Measurements from ENCODE around the gene SHF. TPM values are rescaled to one million over a fixed set of nuclear protein-coding genes. Genes with fewer than 3 reads are reported as not detected.

The SHF gene
- total RNA-seq, 1 experiment from 2014 or later, result 21.7 TPM

DNA sequence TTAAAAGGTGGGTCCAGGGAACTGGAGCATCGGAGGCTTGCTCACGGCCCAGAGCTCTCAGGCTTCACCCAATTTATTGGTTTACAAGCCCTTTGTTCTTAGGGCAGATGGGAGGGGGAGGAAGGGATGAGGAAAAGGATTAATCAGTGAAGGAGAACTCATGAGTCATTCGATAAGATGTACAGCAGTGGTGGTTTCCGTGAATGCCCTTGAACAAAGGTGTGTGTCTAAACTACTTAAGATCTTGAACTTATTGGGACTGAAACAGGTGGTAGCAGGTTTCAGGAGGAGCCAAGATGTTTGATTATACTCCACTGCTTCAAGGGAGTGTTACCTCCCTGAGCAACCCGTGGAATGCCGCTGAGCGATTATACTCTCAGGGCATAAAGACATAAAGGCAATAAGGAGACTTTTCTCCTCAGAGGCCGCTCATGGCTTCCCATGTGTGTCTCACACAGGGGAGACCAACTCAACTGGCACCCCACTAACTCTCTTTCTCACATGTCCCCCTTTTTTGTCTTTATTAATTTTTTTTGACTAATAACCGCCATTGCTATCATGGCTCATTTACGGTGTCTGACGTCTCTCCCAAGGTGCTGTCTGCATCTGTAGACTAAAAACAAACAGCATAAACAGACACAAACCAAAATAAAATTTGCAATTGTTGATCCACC, 46.9 kb upstream of the SHF start:
- Histone ChIP-seq H3K4ac (ENCODE audit: low read depth, low read length) (no peak overlapping the region), H3K79me1 (ENCODE audit: insufficient read depth, low read depth, low read length, poor library complexity, severe bottlenecking) (no peaks in the 10 kb centered on the region), H3K56ac (ENCODE audit: insufficient read length, low read depth, low read length) (no peak overlapping the region), H3T11ph (ENCODE audit: low read length) (no peak overlapping the region), H2AK5ac (ENCODE audit: insufficient read length, low read length) (no peak overlapping the region), H4K8ac (replicated peaks; ENCODE audit: insufficient read length, low read depth, low read length) (no peak overlapping the region), H3K14ac (ENCODE audit: insufficient read depth, low read length) (no peak overlapping the region), H3K4me1 (ENCODE audit: insufficient read depth, low read length) (no peaks in the 10 kb centered on the region), H2BK120ac (ENCODE audit: low read depth, low read length, poor library complexity, severe bottlenecking) (no peak overlapping the region), H3K9me3 (ENCODE audit: control insufficient read depth, low read depth, low read length) (peaks cover 6% of the 10 kb centered on the region), H2BK15ac (ENCODE audit: low read depth, low read length) (no peak overlapping the region), H3K9ac (ENCODE audit: extremely low read depth, insufficient read length, low read length) (no peak overlapping the region), H2AFZ (ENCODE audit: low read length) (no peak overlapping the region), H3K23ac (ENCODE audit: insufficient read length, low read depth, low read length) (no peak overlapping the region), H3K4me2 (ENCODE audit: insufficient read depth, insufficient read length, low read length) (no peak overlapping the region), H3K23me2 (ENCODE audit: insufficient read length, low read depth, low read length, poor library complexity, severe bottlenecking) (no peaks in the 10 kb centered on the region), H3K27ac (ENCODE audit: insufficient read length, low read depth, low read length) (no peak overlapping the region), H2BK5ac (ENCODE audit: insufficient read length, low read length) (no peak overlapping the region), H3K27me3 (ENCODE audit: insufficient read depth, low read length) (no peaks in the 10 kb centered on the region), H4K5ac (ENCODE audit: insufficient read length, low read depth, low read length) (no peak overlapping the region), H2BK12ac (ENCODE audit: insufficient read length, low read depth, low read length) (no peak overlapping the region), H3K18ac (ENCODE audit: insufficient read length, low read depth, low read length) (no peak overlapping the region), H2BK20ac (ENCODE audit: low read depth, low read length, poor library complexity, severe bottlenecking) (no peak overlapping the region), H4K91ac (ENCODE audit: insufficient read length, low read depth, low read length) (no peak overlapping the region), H4K20me1 (ENCODE audit: control insufficient read depth, insufficient read depth, insufficient read length) (no peaks in the 10 kb centered on the region), H3K79me2 (ENCODE audit: insufficient read depth, low read length) (no peaks in the 10 kb centered on the region)
- peaks cover 54 to 57% of the 10 kb centered on the region in 2 experiments for H3K9me3 Mint-ChIP-seq
- no peak overlapping the region for H3K4me3 Mint-ChIP-seq
- H3K27me3 Mint-ChIP-seq (ENCODE audit: low read depth), result peaks cover 7% of the 10 kb centered on the region
- TF ChIP-seq, protein P1, sequence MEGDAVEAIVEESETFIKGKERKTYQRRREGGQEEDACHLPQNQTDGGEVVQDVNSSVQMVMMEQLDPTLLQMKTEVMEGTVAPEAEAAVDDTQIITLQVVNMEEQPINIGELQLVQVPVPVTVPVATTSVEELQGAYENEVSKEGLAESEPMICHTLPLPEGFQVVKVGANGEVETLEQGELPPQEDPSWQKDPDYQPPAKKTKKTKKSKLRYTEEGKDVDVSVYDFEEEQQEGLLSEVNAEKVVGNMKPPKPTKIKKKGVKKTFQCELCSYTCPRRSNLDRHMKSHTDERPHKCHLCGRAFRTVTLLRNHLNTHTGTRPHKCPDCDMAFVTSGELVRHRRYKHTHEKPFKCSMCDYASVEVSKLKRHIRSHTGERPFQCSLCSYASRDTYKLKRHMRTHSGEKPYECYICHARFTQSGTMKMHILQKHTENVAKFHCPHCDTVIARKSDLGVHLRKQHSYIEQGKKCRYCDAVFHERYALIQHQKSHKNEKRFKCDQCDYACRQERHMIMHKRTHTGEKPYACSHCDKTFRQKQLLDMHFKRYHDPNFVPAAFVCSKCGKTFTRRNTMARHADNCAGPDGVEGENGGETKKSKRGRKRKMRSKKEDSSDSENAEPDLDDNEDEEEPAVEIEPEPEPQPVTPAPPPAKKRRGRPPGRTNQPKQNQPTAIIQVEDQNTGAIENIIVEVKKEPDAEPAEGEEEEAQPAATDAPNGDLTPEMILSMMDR (conservative IDR thresholded peaks at IDR 0.05), result no peak
- WGBS (ENCODE audit: extremely low coverage, insufficient read length, low lambda C conversion rate), result no CpG with 5 or more reads among the region's 11 CpGs
- H3K36me3 Mint-ChIP-seq (ENCODE audit: insufficient read depth in 1 of 3, low read depth in 3 of 3), result peaks cover 0 to 9% (median 1%) of the 10 kb centered on the region in 3 experiments; a peak in 3 of 7 replicates
- no peak overlapping the region for H3K27ac Mint-ChIP-seq
- no peaks in the 10 kb centered on the region for H3K4me1 Mint-ChIP-seq
- no peak for DNase-seq
